Liver (tissue), 9 donors: ENCODE data around the gene KIAA1586. TPM values are rescaled to one million over a fixed set of nuclear protein-coding genes. Genes with fewer than 3 reads are reported as not detected.
"Not testable (repeated sequence)": the region's sequence is repeated elsewhere in the genome, so short reads cannot be mapped to it uniquely, and the experiment has no call there.

Source experiments
- DNase-seq: peaks from one replicate; pipeline ENCODE4 v3.0.0-alpha.2; 2017; ENCODE audit warnings: low spot score
- H3K27ac ChIP-seq, 2 donors: one replicate each; pipeline ENCODE4 v1.7.0; 2013; ENCODE audit warnings: inconsistent platforms in 2 of 2, low read length in 2 of 2, control low read depth in 1 of 2, low read depth in 1 of 2, mild to moderate bottlenecking in 1 of 2
- H3K27me3 ChIP-seq, 4 donors: one replicate each; pipeline versions ENCODE4 v1.6.1 to v1.7.0; 2013; ENCODE audit warnings: low read length in 3 of 4, inconsistent platforms in 1 of 4, mild to moderate bottlenecking in 1 of 4, moderate library complexity in 1 of 4; ENCODE audit not compliant: control insufficient read depth in 4 of 4, insufficient read depth in 4 of 4
- H3K36me3 ChIP-seq, 4 donors: one replicate each; pipeline versions ENCODE4 v1.6.1 to v1.7.0; 2013; ENCODE audit warnings: low read length in 3 of 4, mild to moderate bottlenecking in 3 of 4, low read depth in 1 of 4, moderate library complexity in 1 of 4; ENCODE audit not compliant: control insufficient read depth in 4 of 4, insufficient read depth in 3 of 4
- H3K4me1 ChIP-seq, 4 donors: one replicate each; pipeline versions ENCODE4 v1.6.1 to v1.7.0; 2013; ENCODE audit warnings: low read length in 3 of 4, mild to moderate bottlenecking in 3 of 4, moderate library complexity in 1 of 4; ENCODE audit not compliant: control insufficient read depth in 4 of 4, insufficient read depth in 4 of 4
- H3K4me3 ChIP-seq, 3 donors: one replicate each; pipeline versions ENCODE4 v1.6.1 to v1.7.0; 2013; ENCODE audit warnings: low read length in 3 of 3, control low read depth in 1 of 3, low read depth in 1 of 3, mild to moderate bottlenecking in 1 of 3
- H3K9ac ChIP-seq, 2 donors: one replicate each; pipeline ENCODE4 v1.7.0; 2013; ENCODE audit warnings: low read length in 2 of 2, mild to moderate bottlenecking in 2 of 2, moderate library complexity in 2 of 2, control low read depth in 1 of 2, low read depth in 1 of 2
- H3K9me3 ChIP-seq, 4 donors: one replicate each; pipeline versions ENCODE4 v1.6.1 to v1.7.0; 2013; ENCODE audit warnings: low read length in 3 of 4; ENCODE audit not compliant: control insufficient read depth in 4 of 4
- FOXA2 ChIP-seq: IDR thresholded peaks from 2 replicates; pipeline ENCODE4 v1.6.1; 2016; ENCODE audit warnings: antibody characterized with exemption
- GABPA ChIP-seq, 2 donors: IDR thresholded peaks in 1 of 2; conservative IDR thresholded peaks in 1 of 2; 2 replicates each; pipeline ENCODE4 v1.6.1; 2016; ENCODE audit warnings: antibody characterized with exemption in 2 of 2, mild to moderate bottlenecking in 1 of 2, moderate library complexity in 1 of 2
- HNF4A ChIP-seq, 2 donors: conservative IDR thresholded peaks; 2 replicates each; pipeline ENCODE4 v1.6.1; 2016; ENCODE audit warnings: antibody characterized with exemption in 2 of 2, mild to moderate bottlenecking in 2 of 2
- HNF4G ChIP-seq: IDR thresholded peaks from 2 replicates; pipeline ENCODE4 v1.6.1; 2016; ENCODE audit warnings: antibody characterized with exemption
- JUND ChIP-seq, 2 donors: IDR thresholded peaks; 2 replicates each; pipeline ENCODE4 v1.6.1; 2016; ENCODE audit warnings: antibody characterized with exemption in 2 of 2
- NR2F2 ChIP-seq: IDR thresholded peaks from 2 replicates; pipeline ENCODE4 v1.6.1; 2016; ENCODE audit warnings: antibody characterized with exemption
- RAD21 ChIP-seq, 2 donors: IDR thresholded peaks; 2 replicates each; pipeline ENCODE4 v1.6.1; 2016; ENCODE audit warnings: antibody characterized with exemption in 2 of 2, mild to moderate bottlenecking in 2 of 2
- RXRA ChIP-seq, 2 donors: IDR thresholded peaks; 2 replicates each; pipeline ENCODE4 v1.6.1; 2017 to 2018; ENCODE audit warnings: antibody characterized with exemption in 2 of 2, mild to moderate bottlenecking in 1 of 2
- SP1 ChIP-seq: IDR thresholded peaks from 2 replicates; pipeline ENCODE4 v1.6.1; 2018; ENCODE audit warnings: antibody characterized with exemption, mild to moderate bottlenecking
- TAF1 ChIP-seq: conservative IDR thresholded peaks from 2 replicates; pipeline ENCODE4 v1.6.1; 2016; ENCODE audit warnings: antibody characterized with exemption, mild to moderate bottlenecking
- YY1 ChIP-seq: IDR thresholded peaks from 2 replicates; pipeline ENCODE4 v1.6.1; 2016; ENCODE audit warnings: antibody characterized with exemption, mild to moderate bottlenecking
- WGBS: extraction: QIAGEN DNeasy Blood & Tissue Kit; methylation state at CpG from one replicate; pipeline ENCODE4 v1.1.7; 2013; 5-methylcytosine and 5-hydroxymethylcytosine counted together
- polyA plus RNA-seq, 2 donors: library from polyadenylated mRNA; stranded (reverse) in 1 of 2; unstranded in 1 of 2; fragments of 200-250 nt in 1 of 2; fragments of >200 nt in 1 of 2; fragmentation: Nextera tagmentation in 1 of 2; extraction: Ambion mirVana in 1 of 2; gene quantifications; one replicate each; pipeline versions ENCODE4 v1.2.1 to v1.2.3, GENCODE V29; 2013 to 2015
- total RNA-seq, 2 donors: library from RNA; depleted of rRNA; stranded (reverse); fragments of >200 nt; gene quantifications; one replicate each; pipeline ENCODE4 v1.2.3, GENCODE V29; 2014
- TF ChIP-seq, protein P1 (sequence below): IDR thresholded peaks from 2 replicates; pipeline ENCODE4 v1.6.1; 2016; ENCODE audit warnings: antibody characterized with exemption
- TF ChIP-seq, protein P2 (sequence below): IDR thresholded peaks from 2 replicates; pipeline ENCODE4 v1.6.1; 2016; ENCODE audit warnings: antibody characterized with exemption, mild to moderate bottlenecking
- TF ChIP-seq, protein P3 (sequence below): IDR thresholded peaks from 2 replicates; pipeline ENCODE4 v1.6.1; 2016; ENCODE audit warnings: antibody characterized with exemption
- TF ChIP-seq, protein P4 (sequence below): fragments of 150-350 bp; IDR thresholded peaks from 2 replicates; pipeline ENCODE4 v1.5.1; 2017; ENCODE audit warnings: improper control_type of control experiment, low read depth, low read length; ENCODE audit not compliant: missing input control
- donor health status: healthy.
- donor health status: healthy.
- donor health status: healthy.
- donor health status: healthy.
- donor health status: healthy.

KIAA1586 gene, protein sequence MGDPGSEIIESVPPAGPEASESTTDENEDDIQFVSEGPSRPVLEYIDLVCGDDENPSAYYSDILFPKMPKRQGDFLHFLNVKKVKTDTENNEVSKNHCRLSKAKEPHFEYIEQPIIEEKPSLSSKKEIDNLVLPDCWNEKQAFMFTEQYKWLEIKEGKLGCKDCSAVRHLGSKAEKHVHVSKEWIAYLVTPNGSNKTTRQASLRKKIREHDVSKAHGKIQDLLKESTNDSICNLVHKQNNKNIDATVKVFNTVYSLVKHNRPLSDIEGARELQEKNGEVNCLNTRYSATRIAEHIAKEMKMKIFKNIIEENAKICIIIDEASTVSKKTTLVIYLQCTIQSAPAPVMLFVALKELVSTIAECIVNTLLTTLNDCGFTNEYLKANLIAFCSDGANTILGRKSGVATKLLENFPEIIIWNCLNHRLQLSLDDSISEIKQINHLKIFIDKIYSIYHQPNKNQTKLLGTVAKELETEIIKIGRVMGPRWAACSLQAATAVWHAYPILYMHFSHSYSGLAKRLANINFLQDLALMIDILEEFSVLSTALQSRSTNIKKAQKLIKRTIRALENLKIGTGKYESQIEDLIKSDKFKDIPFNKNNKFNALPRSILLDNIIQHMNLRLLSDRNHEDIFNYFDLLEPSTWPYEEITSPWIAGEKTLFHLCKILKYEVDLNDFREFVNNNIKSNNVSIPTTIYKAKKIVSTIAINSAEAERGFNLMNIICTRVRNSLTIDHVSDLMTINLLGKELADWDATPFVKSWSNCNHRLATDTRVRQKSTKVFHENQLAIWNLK
- total RNA-seq (10 to 100 TPM in 1 of 2 donors, 1 to 10 TPM in 1; 5.3 to 25.0 TPM), polyA plus RNA-seq (1 to 10 TPM; 2.1 to 5.7 TPM)

DNA sequence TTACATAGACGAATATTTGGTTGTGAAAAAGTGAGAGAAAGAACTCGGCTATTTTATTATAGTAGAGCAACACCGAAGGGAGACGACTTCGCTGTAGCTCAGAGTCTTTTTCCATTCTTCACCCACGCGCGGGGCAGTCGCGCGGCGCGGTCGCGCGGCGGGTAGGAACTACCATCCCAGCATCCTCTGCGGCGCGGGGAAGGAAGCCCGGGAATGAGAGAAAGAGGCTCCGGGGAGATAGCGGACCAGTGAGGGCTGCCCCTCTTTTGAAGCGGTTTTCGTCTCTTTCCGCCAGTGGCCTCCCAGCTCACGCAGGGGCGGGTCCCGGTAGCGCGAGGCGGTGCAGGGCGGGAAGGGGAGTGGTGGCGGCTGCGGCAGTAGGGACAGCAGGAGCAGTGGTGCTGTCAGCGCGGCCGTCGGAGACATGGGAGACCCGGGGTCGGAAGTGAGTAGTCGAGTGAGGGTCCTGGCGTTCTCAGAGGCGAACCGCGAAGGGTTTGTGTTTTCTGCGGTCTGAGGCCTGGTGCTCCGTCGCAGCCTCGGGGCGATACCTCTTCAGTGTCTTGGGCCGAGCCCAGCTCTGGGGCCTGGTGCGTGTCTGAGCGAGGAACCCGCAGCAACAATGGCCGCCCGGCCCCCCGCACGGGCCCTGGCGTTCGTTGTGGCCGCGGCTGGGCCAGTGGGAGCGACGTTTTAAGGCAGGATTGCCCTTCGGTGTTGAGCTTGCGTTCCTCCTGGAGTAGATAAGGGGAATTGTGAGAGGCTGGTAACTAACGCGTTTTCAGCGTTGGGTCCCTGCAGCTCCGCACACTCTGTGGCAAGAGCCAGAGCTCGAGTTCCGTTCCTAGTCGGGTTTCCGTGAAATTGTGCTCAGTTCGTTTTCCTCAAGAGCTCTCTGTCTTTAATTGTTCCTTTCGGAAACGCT lies at the start of gene KIAA1586:
KIAA1586 (plus strand) TSS at position 362 of the 925 bp plus-strand sequence; CDS start at position 425, 63 bp downstream.
- peak within 1 kb of the TSS; percentile 60 to 83 (median 60) for H3K4me3 ChIP-seq
- TF ChIP-seq GABPA (IDR thresholded peaks at IDR 0.05 in 1 of 2, conservative IDR thresholded peaks at IDR 0.05 in 1 of 2) (peak; percentile 36 to 82), NR2F2 (peak; percentile 25), SP1 (peak; percentile 60), RXRA (IDR thresholded peaks at IDR 0.05) (peak; percentile 22 to 23), YY1 (peak; percentile 91), TAF1 (peak; percentile 89), RAD21 (IDR thresholded peaks at IDR 0.05) (peak; percentile 22 to 43)
- TF ChIP-seq, protein P1, sequence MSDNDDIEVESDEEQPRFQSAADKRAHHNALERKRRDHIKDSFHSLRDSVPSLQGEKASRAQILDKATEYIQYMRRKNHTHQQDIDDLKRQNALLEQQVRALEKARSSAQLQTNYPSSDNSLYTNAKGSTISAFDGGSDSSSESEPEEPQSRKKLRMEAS = peak; percentile 76
- TF ChIP-seq, protein P2, sequence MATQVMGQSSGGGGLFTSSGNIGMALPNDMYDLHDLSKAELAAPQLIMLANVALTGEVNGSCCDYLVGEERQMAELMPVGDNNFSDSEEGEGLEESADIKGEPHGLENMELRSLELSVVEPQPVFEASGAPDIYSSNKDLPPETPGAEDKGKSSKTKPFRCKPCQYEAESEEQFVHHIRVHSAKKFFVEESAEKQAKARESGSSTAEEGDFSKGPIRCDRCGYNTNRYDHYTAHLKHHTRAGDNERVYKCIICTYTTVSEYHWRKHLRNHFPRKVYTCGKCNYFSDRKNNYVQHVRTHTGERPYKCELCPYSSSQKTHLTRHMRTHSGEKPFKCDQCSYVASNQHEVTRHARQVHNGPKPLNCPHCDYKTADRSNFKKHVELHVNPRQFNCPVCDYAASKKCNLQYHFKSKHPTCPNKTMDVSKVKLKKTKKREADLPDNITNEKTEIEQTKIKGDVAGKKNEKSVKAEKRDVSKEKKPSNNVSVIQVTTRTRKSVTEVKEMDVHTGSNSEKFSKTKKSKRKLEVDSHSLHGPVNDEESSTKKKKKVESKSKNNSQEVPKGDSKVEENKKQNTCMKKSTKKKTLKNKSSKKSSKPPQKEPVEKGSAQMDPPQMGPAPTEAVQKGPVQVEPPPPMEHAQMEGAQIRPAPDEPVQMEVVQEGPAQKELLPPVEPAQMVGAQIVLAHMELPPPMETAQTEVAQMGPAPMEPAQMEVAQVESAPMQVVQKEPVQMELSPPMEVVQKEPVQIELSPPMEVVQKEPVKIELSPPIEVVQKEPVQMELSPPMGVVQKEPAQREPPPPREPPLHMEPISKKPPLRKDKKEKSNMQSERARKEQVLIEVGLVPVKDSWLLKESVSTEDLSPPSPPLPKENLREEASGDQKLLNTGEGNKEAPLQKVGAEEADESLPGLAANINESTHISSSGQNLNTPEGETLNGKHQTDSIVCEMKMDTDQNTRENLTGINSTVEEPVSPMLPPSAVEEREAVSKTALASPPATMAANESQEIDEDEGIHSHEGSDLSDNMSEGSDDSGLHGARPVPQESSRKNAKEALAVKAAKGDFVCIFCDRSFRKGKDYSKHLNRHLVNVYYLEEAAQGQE = peak; percentile 82
- TF ChIP-seq, protein P3, sequence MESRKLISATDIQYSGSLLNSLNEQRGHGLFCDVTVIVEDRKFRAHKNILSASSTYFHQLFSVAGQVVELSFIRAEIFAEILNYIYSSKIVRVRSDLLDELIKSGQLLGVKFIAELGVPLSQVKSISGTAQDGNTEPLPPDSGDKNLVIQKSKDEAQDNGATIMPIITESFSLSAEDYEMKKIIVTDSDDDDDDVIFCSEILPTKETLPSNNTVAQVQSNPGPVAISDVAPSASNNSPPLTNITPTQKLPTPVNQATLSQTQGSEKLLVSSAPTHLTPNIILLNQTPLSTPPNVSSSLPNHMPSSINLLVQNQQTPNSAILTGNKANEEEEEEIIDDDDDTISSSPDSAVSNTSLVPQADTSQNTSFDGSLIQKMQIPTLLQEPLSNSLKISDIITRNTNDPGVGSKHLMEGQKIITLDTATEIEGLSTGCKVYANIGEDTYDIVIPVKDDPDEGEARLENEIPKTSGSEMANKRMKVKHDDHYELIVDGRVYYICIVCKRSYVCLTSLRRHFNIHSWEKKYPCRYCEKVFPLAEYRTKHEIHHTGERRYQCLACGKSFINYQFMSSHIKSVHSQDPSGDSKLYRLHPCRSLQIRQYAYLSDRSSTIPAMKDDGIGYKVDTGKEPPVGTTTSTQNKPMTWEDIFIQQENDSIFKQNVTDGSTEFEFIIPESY = peak; percentile 78
- not testable (repeated sequence) for H3K9me3 ChIP-seq, H3K36me3 ChIP-seq, H3K4me1 ChIP-seq, H3K27me3 ChIP-seq
- under 1% methylated on average over 47 of the region's 78 CpGs for WGBS
- H3K9ac ChIP-seq = peak within 1 kb of the TSS in 1 of 2 donors; percentile 59
- H3K27ac ChIP-seq = peak within 1 kb of the TSS; percentile 15 to 35
- peak; percentile 92 for DNase-seq

DNA sequence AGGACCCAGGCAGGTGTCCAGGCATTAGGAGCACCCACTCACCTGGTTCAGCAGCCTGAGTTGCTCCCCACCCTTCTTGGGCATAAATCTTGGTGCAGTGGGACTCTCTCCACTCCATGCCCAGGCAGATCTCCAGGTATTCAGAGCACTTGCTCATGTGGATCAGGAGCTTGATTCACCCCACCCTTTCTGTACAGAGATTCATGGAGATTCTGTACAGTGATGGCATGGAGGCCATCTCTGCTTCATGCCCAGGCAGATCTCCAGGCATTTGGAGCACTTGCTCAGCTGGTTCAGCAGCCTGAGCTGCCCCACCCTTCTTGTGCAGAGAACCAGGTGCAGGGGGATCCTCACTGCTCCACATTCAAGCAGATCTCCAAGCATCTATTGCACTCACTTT lies 47.4 kb upstream of the KIAA1586 start:
- H3K36me3 ChIP-seq = no peaks in the 10 kb centered on the region
- H3K27me3 ChIP-seq = peaks cover 0 to 2% (median 1%) of the 10 kb centered on the region in 4 donors
- no peak overlapping the region for H3K4me3 ChIP-seq
- no peak overlapping the region for H3K9ac ChIP-seq
- H3K27ac ChIP-seq = no peak overlapping the region
- peaks cover 0 to 4% (median under 1%) of the 10 kb centered on the region in 4 donors for H3K9me3 ChIP-seq
- no peaks in the 10 kb centered on the region for H3K4me1 ChIP-seq
- DNase-seq = no peak
- TF ChIP-seq, protein P1 = no peak
- TF ChIP-seq TAF1 (no peak), HNF4A (conservative IDR thresholded peaks at IDR 0.05) (no peak), YY1 (no peak), SP1 (no peak), HNF4G (no peak), RXRA (IDR thresholded peaks at IDR 0.05) (no peak), FOXA2 (no peak), JUND (IDR thresholded peaks at IDR 0.05) (no peak)
- TF ChIP-seq, protein P4, sequence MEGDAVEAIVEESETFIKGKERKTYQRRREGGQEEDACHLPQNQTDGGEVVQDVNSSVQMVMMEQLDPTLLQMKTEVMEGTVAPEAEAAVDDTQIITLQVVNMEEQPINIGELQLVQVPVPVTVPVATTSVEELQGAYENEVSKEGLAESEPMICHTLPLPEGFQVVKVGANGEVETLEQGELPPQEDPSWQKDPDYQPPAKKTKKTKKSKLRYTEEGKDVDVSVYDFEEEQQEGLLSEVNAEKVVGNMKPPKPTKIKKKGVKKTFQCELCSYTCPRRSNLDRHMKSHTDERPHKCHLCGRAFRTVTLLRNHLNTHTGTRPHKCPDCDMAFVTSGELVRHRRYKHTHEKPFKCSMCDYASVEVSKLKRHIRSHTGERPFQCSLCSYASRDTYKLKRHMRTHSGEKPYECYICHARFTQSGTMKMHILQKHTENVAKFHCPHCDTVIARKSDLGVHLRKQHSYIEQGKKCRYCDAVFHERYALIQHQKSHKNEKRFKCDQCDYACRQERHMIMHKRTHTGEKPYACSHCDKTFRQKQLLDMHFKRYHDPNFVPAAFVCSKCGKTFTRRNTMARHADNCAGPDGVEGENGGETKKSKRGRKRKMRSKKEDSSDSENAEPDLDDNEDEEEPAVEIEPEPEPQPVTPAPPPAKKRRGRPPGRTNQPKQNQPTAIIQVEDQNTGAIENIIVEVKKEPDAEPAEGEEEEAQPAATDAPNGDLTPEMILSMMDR = no peak
- TF ChIP-seq, protein P3 = no peak
